Thyroid gland (tissue), 4 donors: Measurements from ENCODE around the gene CHST7.

Source experiments
- CTCF ChIP-seq, 6 experiments: fragments of 200-600 bp in 3 of 6; fragments of 450-650 bp in 3 of 6; sonication (generic) in 3 of 6; IDR thresholded peaks; one replicate each; pipeline ENCODE4 v1.5.1; 2016 to 2019; ENCODE audit warnings: antibody characterized with exemption in 6 of 6, mild to moderate bottlenecking in 2 of 6, inconsistent platforms in 1 of 6, moderate library complexity in 1 of 6
- POLR2A ChIP-seq, 2 donors: fragments of 450-650 bp; IDR thresholded peaks; one replicate each; pipeline ENCODE4 v1.6.1; 2017; ENCODE audit warnings: antibody characterized with exemption in 2 of 2, mild to moderate bottlenecking in 2 of 2, moderate library complexity in 1 of 2

DNA sequence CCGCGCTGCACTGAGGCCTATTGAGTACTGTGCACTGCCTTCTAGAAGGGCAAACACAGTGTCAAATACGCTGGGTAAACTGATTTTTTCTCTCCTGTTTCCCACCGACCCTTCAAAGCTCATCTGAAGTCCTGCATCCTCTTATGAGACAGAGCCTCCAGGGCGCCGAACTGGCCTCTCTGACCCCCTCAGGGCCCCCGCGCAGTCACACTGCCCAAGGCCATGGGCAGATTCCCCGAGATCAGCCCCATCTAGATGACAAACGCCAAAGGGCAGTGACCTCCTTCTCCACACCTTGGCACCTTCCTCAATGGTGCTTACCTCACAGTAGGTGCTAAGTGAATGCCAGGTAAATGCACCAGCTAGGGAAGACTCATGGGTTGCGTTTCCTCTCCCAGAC, 34.4 kb downstream of the CHST7 start:
- no peak for TF ChIP-seq CTCF (IDR thresholded peaks at IDR 0.05)
- TF ChIP-seq POLR2A (IDR thresholded peaks at IDR 0.05), result no peak
